SK-N-MC (cell line): Measurements from ENCODE around the gene RCSD1.

ENCODE experiments used
- DNase-seq: peaks from one replicate; pipeline ENCODE4 v3.0.0-alpha.2; 2011; ENCODE audit warnings: low read depth, low spot score
- H3K27ac ChIP-seq: fragments of 200-600 bp; sonication (generic); 2 replicates; pipeline ENCODE4 v1.5.1; 2016; ENCODE audit warnings: mixed run types
- H3K36me3 ChIP-seq: fragments of 200-600 bp; sonication (generic); 2 replicates; pipeline ENCODE4 v1.6.1; 2017; ENCODE audit warnings: antibody characterized with exemption, low read length, mixed read lengths; ENCODE audit not compliant: insufficient read depth
- H3K4me3 ChIP-seq: fragments of 200-600 bp; sonication (generic); 2 replicates; pipeline ENCODE4 v1.5.1; 2016
- H3K9ac ChIP-seq: fragments of 200-600 bp; sonication (generic); 2 replicates; pipeline ENCODE4 v1.8.0; 2017; ENCODE audit warnings: mixed run types, mixed read lengths; ENCODE audit not compliant: insufficient read length
- H3K9me3 ChIP-seq: fragments of 200-600 bp; sonication (generic); 2 replicates; pipeline ENCODE4 v1.6.1; 2017; ENCODE audit warnings: low read depth, mild to moderate bottlenecking, antibody characterized with exemption, low read length, moderate library complexity, mixed read lengths
- EZH2 ChIP-seq: fragments of 200-600 bp; sonication (generic); IDR thresholded peaks from one replicate; pipeline ENCODE4 v1.6.1; 2017; ENCODE audit warnings: antibody characterized with exemption
- FOXP2 ChIP-seq: optimal IDR thresholded peaks from 2 replicates; pipeline ENCODE3; 2011; ENCODE audit warnings: mild to moderate bottlenecking, moderate library complexity; ENCODE audit not compliant: insufficient read depth; ENCODE audit errors: extremely low read length, control extremely low read depth
- POLR2AphosphoS5 ChIP-seq: IDR thresholded peaks from 2 replicates; pipeline ENCODE4 v1.6.1; 2012; ENCODE audit warnings: mild to moderate bottlenecking, low read depth, low read length, borderline replicate concordance

The RCSD1 gene

GRCh38 chr1:167614851-167615250 is 15.2 kb upstream of the RCSD1 start:
- no peaks in the 10 kb centered on the region for H3K9me3 ChIP-seq
- no peak overlapping the region for H3K9ac ChIP-seq
- H3K36me3 ChIP-seq = no peaks in the 10 kb centered on the region
- H3K4me3 ChIP-seq = no peak overlapping the region
- H3K27ac ChIP-seq = no peak overlapping the region
- DNase-seq = no peak
- TF ChIP-seq FOXP2 (no peak), POLR2AphosphoS5 (no peak), EZH2 (no peak)

- Histone ChIP-seq H3K9ac (no peak overlapping the region), H3K27ac (no peak overlapping the region), H3K9me3 (no peaks in the 10 kb centered on the region), H3K4me3 (no peak overlapping the region), H3K36me3 (no peaks in the 10 kb centered on the region)
- no peak for DNase-seq
- TF ChIP-seq EZH2 (no peak), FOXP2 (no peak), POLR2AphosphoS5 (no peak)
Measured at GRCh38 chr1:167616521-167616920, 13.5 kb upstream of the RCSD1 start.

GRCh38 chr1:167617153-167618147 is 12.6 kb upstream of the RCSD1 start:
- Histone ChIP-seq H3K27ac (no peak overlapping the region), H3K4me3 (no peak overlapping the region), H3K36me3 (no peaks in the 10 kb centered on the region), H3K9ac (no peak overlapping the region), H3K9me3 (no peaks in the 10 kb centered on the region)
- DNase-seq = no peak
- no peak for TF ChIP-seq EZH2
- TF ChIP-seq POLR2AphosphoS5 = no peak
- no peak for TF ChIP-seq FOXP2

- H3K9ac ChIP-seq = no peak overlapping the region
- no peak overlapping the region for H3K27ac ChIP-seq
Measured at GRCh38 chr1:167618366-167618765, 11.7 kb upstream of the RCSD1 start.

GRCh38 chr1:167618789-167619188 is 11.2 kb upstream of the RCSD1 start:
- Histone ChIP-seq H3K36me3 (no peaks in the 10 kb centered on the region), H3K27ac (no peak overlapping the region), H3K4me3 (no peak overlapping the region), H3K9me3 (no peaks in the 10 kb centered on the region), H3K9ac (no peak overlapping the region)
- TF ChIP-seq FOXP2 (no peak), EZH2 (no peak), POLR2AphosphoS5 (no peak)
- DNase-seq = no peak

More at GRCh38 chr1:167618366-167618765, 11.7 kb upstream of the RCSD1 start:
- DNase-seq = no peak
- Histone ChIP-seq H3K9me3 (no peaks in the 10 kb centered on the region), H3K36me3 (no peaks in the 10 kb centered on the region), H3K4me3 (no peak overlapping the region)
- TF ChIP-seq POLR2AphosphoS5 = no peak
- TF ChIP-seq FOXP2 = no peak
- no peak for TF ChIP-seq EZH2

GRCh38 chr1:167620002-167620401 is 10.0 kb upstream of the RCSD1 start:
- Histone ChIP-seq H3K36me3 (no peaks in the 10 kb centered on the region), H3K27ac (no peak overlapping the region), H3K9ac (no peak overlapping the region), H3K9me3 (no peaks in the 10 kb centered on the region), H3K4me3 (no peak overlapping the region)
- DNase-seq = no peak
- TF ChIP-seq POLR2AphosphoS5 = no peak
- TF ChIP-seq EZH2 = no peak
- no peak for TF ChIP-seq FOXP2

- Histone ChIP-seq H3K9ac (no peak overlapping the region), H3K36me3 (no peaks in the 10 kb centered on the region), H3K27ac (no peak overlapping the region), H3K9me3 (no peaks in the 10 kb centered on the region), H3K4me3 (no peak overlapping the region)
- DNase-seq = no peak
- TF ChIP-seq FOXP2 (no peak), POLR2AphosphoS5 (no peak), EZH2 (no peak)
Measured at GRCh38 chr1:167621780-167622313, 8.2 kb upstream of the RCSD1 start.

- no peak for DNase-seq
- Histone ChIP-seq H3K4me3 (no peak overlapping the region), H3K9me3 (no peaks in the 10 kb centered on the region), H3K27ac (no peak overlapping the region), H3K36me3 (no peaks in the 10 kb centered on the region), H3K9ac (no peak overlapping the region)
- TF ChIP-seq FOXP2 (no peak), EZH2 (no peak), POLR2AphosphoS5 (no peak)
Measured at GRCh38 chr1:167623951-167624350, 6.1 kb upstream of the RCSD1 start.
